Spleen (tissue), 11 donors: ENCODE data around the gene C14orf132. TPM values are rescaled to one million over a fixed set of nuclear protein-coding genes. Genes with fewer than 3 reads are reported as not detected.

Experiments
- DNase-seq: peaks from one replicate; pipeline ENCODE4 v3.0.0-alpha.2; 2020
- H3K27ac ChIP-seq, 8 donors: fragments of 200-600 bp; sonication (generic) in 7 of 8; 1 replicate in 4 of 8; 2 replicates in 4 of 8; pipeline versions ENCODE4 v1.5.0 to v1.8.0; 2016 to 2021; ENCODE audit warnings: inconsistent platforms in 4 of 8, mild to moderate bottlenecking in 4 of 8, moderate library complexity in 1 of 8
- H3K27me3 ChIP-seq, 7 donors: fragments of 200-600 bp; sonication (generic) in 6 of 7; replicated peaks in 1 of 7; 1 replicate in 4 of 7; 2 replicates in 3 of 7; pipeline versions ENCODE4 v1.5.0 to v1.8.0; 2016 to 2021; ENCODE audit warnings: inconsistent platforms in 3 of 7, mild to moderate bottlenecking in 1 of 7
- H3K36me3 ChIP-seq, 6 donors: fragments of 200-600 bp; sonication (generic) in 5 of 6; 1 replicate in 4 of 6; 2 replicates in 2 of 6; pipeline versions ENCODE4 v1.5.0 to v1.8.0; 2016 to 2021; ENCODE audit warnings: inconsistent platforms in 2 of 6
- H3K4me1 ChIP-seq, 6 donors: fragments of 200-600 bp; sonication (generic) in 5 of 6; 1 replicate in 3 of 6; 2 replicates in 3 of 6; pipeline versions ENCODE4 v1.5.0 to v1.8.0; 2016 to 2021; ENCODE audit warnings: inconsistent platforms in 3 of 6
- H3K4me3 ChIP-seq, 8 donors: fragments of 200-600 bp; sonication (generic) in 7 of 8; 1 replicate in 4 of 8; 2 replicates in 4 of 8; pipeline versions ENCODE4 v1.5.0 to v1.8.0; 2016 to 2021; ENCODE audit warnings: inconsistent platforms in 4 of 8, mild to moderate bottlenecking in 4 of 8, moderate library complexity in 2 of 8
- H3K9me3 ChIP-seq, 8 donors: fragments of 200-600 bp; sonication (generic) in 7 of 8; 1 replicate in 4 of 8; 2 replicates in 4 of 8; pipeline versions ENCODE4 v1.5.0 to v1.8.0; 2016 to 2021; ENCODE audit warnings: inconsistent platforms in 4 of 8
- CTCF ChIP-seq, 11 experiments: fragments of 200-600 bp in 7 of 11; fragments of 450-650 bp in 4 of 11; sonication (generic) in 4 of 11; IDR thresholded peaks in 8 of 11; conservative IDR thresholded peaks in 3 of 11; 1 replicate in 7 of 11; 2 replicates in 4 of 11; pipeline versions ENCODE4 v1.4.0 to v1.8.0; 2016 to 2021; ENCODE audit warnings: antibody characterized with exemption in 11 of 11, inconsistent platforms in 4 of 11, mild to moderate bottlenecking in 1 of 11
- POLR2A ChIP-seq, 3 donors: fragments of 450-650 bp; IDR thresholded peaks; one replicate each; pipeline ENCODE4 v1.5.1; 2017; ENCODE audit warnings: antibody characterized with exemption in 3 of 3, mild to moderate bottlenecking in 1 of 3
- POLR2AphosphoS5 ChIP-seq, 3 donors: sonication (generic); formaldehyde crosslinking; IDR thresholded peaks; one replicate each; pipeline ENCODE4 v1.5.1; 2017; ENCODE audit warnings: antibody characterized with exemption in 3 of 3
- WGBS, 5 donors: extraction: QIAGEN DNeasy Blood & Tissue Kit in 3 of 5; methylation state at CpG; one replicate each; pipeline versions ENCODE4 v1.1.5 to v1.1.7; 2013 to 2018; 5-methylcytosine and 5-hydroxymethylcytosine counted together
- intact Hi-C: fragments of 100-400 bp; cut with DNase I; formaldehyde crosslinking; loops from one replicate; pipeline ENCODE4 v1.15.0; 2023; ENCODE audit warnings: low total_unique reads
- polyA plus RNA-seq, 3 donors: library from polyadenylated mRNA; stranded (reverse); fragments of 200-250 nt; gene quantifications; one replicate each; pipeline ENCODE4 v1.2.1, GENCODE V29; 2013
- total RNA-seq, 7 donors: library from RNA; depleted of rRNA in 3 of 7; stranded (reverse); fragments of >200 nt in 3 of 7; fragmentation: NEBNext Ultra II Directional in 4 of 7; extraction: Animal tissue kit (Norgen Biotek cat#: 25700) in 4 of 7; gene quantifications; one replicate each; pipeline versions ENCODE4 v1.1.0 to v1.2.1, GENCODE V29; 2016 to 2021
- donor health status: healthy with polysubstance abuse.
- donor health status: DM: no; HTN: no; CAD: no; lungs with moderate emphysema.
- donor health status: DM: no; HTN: no; CAD: no.
- donor health status: Bipolar disorder and iron deficiency.
- donor health status: healthy.
- donor health status: DM: no; HTN: no; CAD: no.
- donor health status: DM: yes; HTN: yes; CAD: no.

C14orf132 gene
- total and polyA plus RNA-seq, 10 donors = 1.8 to 16.4 (median 7.8) TPM

- 71 to 82% (median 74%) methylated on average over 9 of the region's 9 CpGs for WGBS, 5 donors
- no peak for TF ChIP-seq CTCF (IDR thresholded peaks at IDR 0.05 in 8 of 11, conservative IDR thresholded peaks at IDR 0.05 in 3 of 11)
- TF ChIP-seq POLR2A (IDR thresholded peaks at IDR 0.05) = no peak
- no peak for TF ChIP-seq POLR2AphosphoS5 (IDR thresholded peaks at IDR 0.05)
- Histone ChIP-seq H3K9me3 (no peaks in the 10 kb centered on the region), H3K27ac (no peak overlapping the region), H3K4me3 (peak overlapping the region in 4 of 8 donors; percentile 49 to 84 (median 70)), H3K4me1 (peaks cover 0 to 40% (median 27%) of the 10 kb centered on the region in 6 donors), H3K36me3 (no peaks in the 10 kb centered on the region), H3K27me3 (peaks cover 0 to 77% (median 40%) of the 10 kb centered on the region in 7 donors)
- DNase-seq = no peak
- intact Hi-C loops = no loop called here
Observed at GRCh38 chr14:96040828-96041371, 1.7 kb downstream of the C14orf132 start.

GRCh38 chr14:96042248-96042930 lies 3.2 kb downstream of the C14orf132 start:
- peaks cover 0 to 71% (median 40%) of the 10 kb centered on the region in 7 donors for H3K27me3 ChIP-seq
- TF ChIP-seq CTCF (IDR thresholded peaks at IDR 0.05 in 8 of 11, conservative IDR thresholded peaks at IDR 0.05 in 3 of 11) (no peak), POLR2A (IDR thresholded peaks at IDR 0.05) (no peak), POLR2AphosphoS5 (IDR thresholded peaks at IDR 0.05) (no peak)
- no peaks in the 10 kb centered on the region for H3K9me3 ChIP-seq
- H3K4me1 ChIP-seq = peaks cover 0 to 40% (median 27%) of the 10 kb centered on the region in 6 donors
- WGBS, 5 donors = 44 to 69% (median 53%) methylated on average over 4 of the region's 4 CpGs
- no peak for DNase-seq
- intact Hi-C loops = no loop called here
- H3K4me3 ChIP-seq = no peak overlapping the region
- no peaks in the 10 kb centered on the region for H3K36me3 ChIP-seq
- no peak overlapping the region for H3K27ac ChIP-seq

- Histone ChIP-seq H3K4me1 (peaks cover 0 to under 1% (median 0%) of the 10 kb centered on the region in 6 donors), H3K36me3 (no peaks in the 10 kb centered on the region), H3K9me3 (no peaks in the 10 kb centered on the region), H3K27me3 (peaks cover 0 to 35% (median 6%) of the 10 kb centered on the region in 7 donors), H3K4me3 (no peak overlapping the region), H3K27ac (no peak overlapping the region)
- DNase-seq = no peak
- TF ChIP-seq POLR2A (IDR thresholded peaks at IDR 0.05) = no peak
- TF ChIP-seq POLR2AphosphoS5 (IDR thresholded peaks at IDR 0.05) = no peak
- no peak for TF ChIP-seq CTCF (IDR thresholded peaks at IDR 0.05 in 8 of 11, conservative IDR thresholded peaks at IDR 0.05 in 3 of 11)
- intact Hi-C loops = no loop called here
- WGBS, 5 donors = 91 to 97% (median 94%) methylated on average over 2 of the region's 2 CpGs
Observed at GRCh38 chr14:96046630-96047029, 7.5 kb downstream of the C14orf132 start.

GRCh38 chr14:96047101-96047500 lies 7.9 kb downstream of the C14orf132 start:
- DNase-seq = no peak
- no peak for TF ChIP-seq POLR2A (IDR thresholded peaks at IDR 0.05)
- no peak for TF ChIP-seq POLR2AphosphoS5 (IDR thresholded peaks at IDR 0.05)
- no peak for TF ChIP-seq CTCF (IDR thresholded peaks at IDR 0.05 in 8 of 11, conservative IDR thresholded peaks at IDR 0.05 in 3 of 11)
- intact Hi-C loops = no loop called here
- Histone ChIP-seq H3K4me1 (no peaks in the 10 kb centered on the region), H3K9me3 (no peaks in the 10 kb centered on the region), H3K27me3 (peaks cover 0 to 30% (median 2%) of the 10 kb centered on the region in 7 donors), H3K27ac (no peak overlapping the region), H3K36me3 (no peaks in the 10 kb centered on the region), H3K4me3 (no peak overlapping the region)
